Neural progenitor cell (in vitro differentiated cells): Measurements from ENCODE around the gene E2F1.

ENCODE experiments used
- CTCF ChIP-seq: fragments of 200-600 bp; sonication (generic); IDR thresholded peaks from 2 replicates; pipeline ENCODE4 v1.5.1; 2017; ENCODE audit warnings: antibody characterized with exemption, mild to moderate bottlenecking
- EZH2 ChIP-seq: fragments of 200-600 bp; sonication (generic); IDR thresholded peaks from 2 replicates; pipeline ENCODE4 v1.6.1; 2017; ENCODE audit warnings: antibody characterized with exemption, mild to moderate bottlenecking, moderate library complexity
- EZH2phosphoT487 ChIP-seq: fragments of 200-600 bp; sonication (generic); IDR thresholded peaks from 2 replicates; pipeline ENCODE4 v1.6.1; 2017; ENCODE audit warnings: antibody characterized with exemption

DNA sequence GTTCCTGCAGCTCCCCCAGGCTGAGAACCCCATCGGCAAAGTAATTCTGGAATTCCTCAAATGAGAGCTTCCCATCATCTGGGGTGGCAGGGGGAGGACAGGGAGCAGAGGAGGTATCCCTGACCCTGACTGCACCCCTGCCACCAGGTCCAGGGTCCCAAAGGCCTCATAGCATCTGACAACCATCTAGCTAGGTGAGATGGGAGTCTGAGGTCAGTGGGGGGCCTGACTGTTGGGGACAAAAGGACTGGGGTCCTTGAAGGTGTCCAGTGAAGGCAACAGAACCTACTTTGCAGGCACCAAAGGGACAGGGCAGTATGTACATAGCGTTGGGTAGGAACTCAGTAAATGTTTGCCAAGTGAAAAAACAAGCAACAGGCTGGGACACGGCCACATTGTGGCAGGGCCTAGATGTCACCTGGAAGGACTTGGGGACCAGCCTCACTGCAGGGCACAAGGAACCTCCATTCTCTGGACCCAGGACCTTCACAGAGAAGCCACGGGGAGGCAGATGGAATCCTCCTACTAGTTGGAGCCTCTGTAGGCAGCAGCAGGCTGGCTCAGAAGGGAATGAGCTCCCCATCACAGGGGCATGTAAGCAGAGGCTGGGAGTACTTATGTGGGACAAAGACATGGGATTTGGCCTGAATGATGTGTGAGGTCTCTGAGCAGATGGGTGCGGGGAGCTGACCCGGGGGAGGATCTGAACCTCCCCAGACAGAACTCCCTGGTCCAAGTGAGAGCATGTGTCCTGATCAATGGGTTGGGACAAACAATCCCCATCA is 15.3 kb downstream of the E2F1 start:
- no peak for TF ChIP-seq CTCF
- TF ChIP-seq EZH2, result no peak
- TF ChIP-seq EZH2phosphoT487, result no peak
